Activated naive CD8-positive, alpha-beta T cell treated with anti-CD3 and anti-CD28 coated beads for 36 hours (primary cell): ENCODE results near the gene HYKK. TPM values are rescaled to one million over a fixed set of nuclear protein-coding genes. Genes with fewer than 3 reads are reported as not detected.

Experiments
- DNase-seq: peaks from one replicate; pipeline ENCODE4 v3.0.0; 2021
- H3K27ac Mint-ChIP-seq: one replicate; pipeline ENCODE4 v1.8.0; 2022; ENCODE audit warnings: mild to moderate bottlenecking, moderate library complexity, mixed read lengths
- H3K27me3 Mint-ChIP-seq: one replicate; pipeline ENCODE4 v1.8.0; 2022; ENCODE audit warnings: mild to moderate bottlenecking, mixed read lengths
- H3K36me3 Mint-ChIP-seq: one replicate; pipeline ENCODE4 v1.8.0; 2021; ENCODE audit warnings: mild to moderate bottlenecking, mixed read lengths
- H3K4me1 Mint-ChIP-seq: one replicate; pipeline ENCODE4 v1.8.0; 2021; ENCODE audit warnings: mixed read lengths
- H3K4me3 Mint-ChIP-seq: one replicate; pipeline ENCODE4 v1.8.0; 2022; ENCODE audit warnings: mild to moderate bottlenecking, moderate library complexity, mixed read lengths
- H3K9me3 Mint-ChIP-seq: one replicate; pipeline ENCODE4 v1.8.0; 2022; ENCODE audit warnings: mixed read lengths
- total RNA-seq, 2 experiments: library from RNA; stranded (reverse); gene quantifications; one replicate each; pipeline ENCODE4 v1.2.3, GENCODE V29; 2021

Gene HYKK
- total RNA-seq, 2 experiments from 2014 or later: 1.5 to 2.1 TPM

GRCh38 chr15:78561490-78561889, 54.1 kb downstream of the HYKK start:
- H3K4me1 Mint-ChIP-seq: peaks cover 16% of the 10 kb centered on the region
- peaks cover 7% of the 10 kb centered on the region for H3K36me3 Mint-ChIP-seq
- H3K27me3 Mint-ChIP-seq: peaks cover 38% of the 10 kb centered on the region
- no peaks in the 10 kb centered on the region for H3K9me3 Mint-ChIP-seq
- H3K27ac Mint-ChIP-seq: no peak overlapping the region
- no peak overlapping the region for H3K4me3 Mint-ChIP-seq
- no peak for DNase-seq

- Mint-ChIP-seq H3K4me3 (no peak overlapping the region), H3K36me3 (peaks cover 2% of the 10 kb centered on the region), H3K4me1 (peaks cover 22% of the 10 kb centered on the region), H3K9me3 (no peaks in the 10 kb centered on the region), H3K27ac (no peak overlapping the region), H3K27me3 (peaks cover 50% of the 10 kb centered on the region)
- no peak for DNase-seq
These were observed 55.7 kb downstream of the HYKK start for GRCh38 chr15:78563092-78563491.

GRCh38 chr15:78564743-78565096, 57.3 kb downstream of the HYKK start:
- H3K9me3 Mint-ChIP-seq: no peaks in the 10 kb centered on the region
- peaks cover 2% of the 10 kb centered on the region for H3K36me3 Mint-ChIP-seq
- H3K27ac Mint-ChIP-seq: peak overlapping the region; percentile 65
- H3K4me3 Mint-ChIP-seq: peak overlapping the region; percentile 75
- peaks cover 25% of the 10 kb centered on the region for H3K4me1 Mint-ChIP-seq
- peak; percentile 4 for DNase-seq
- H3K27me3 Mint-ChIP-seq: peaks cover 52% of the 10 kb centered on the region

GRCh38 chr15:78565097-78565950, 57.9 kb downstream of the HYKK start, which contains the start of gene CHRNA5:
CHRNA5 (plus strand) TSS chr15:78565520; CDS start chr15:78565720, 200 bp downstream.
- peaks cover 25% of the 10 kb centered on the region for H3K4me1 Mint-ChIP-seq
- peak within 1 kb of the TSS; percentile 75 for H3K4me3 Mint-ChIP-seq
- H3K9me3 Mint-ChIP-seq: no peaks in the 10 kb centered on the region
- H3K27ac Mint-ChIP-seq: peak within 1 kb of the TSS; percentile 65
- H3K36me3 Mint-ChIP-seq: peaks cover 2% of the 10 kb centered on the region
- peak; percentile 52 for DNase-seq
- H3K27me3 Mint-ChIP-seq: peaks cover 52% of the 10 kb centered on the region

- peaks cover 2% of the 10 kb centered on the region for H3K36me3 Mint-ChIP-seq
- peaks cover 25% of the 10 kb centered on the region for H3K4me1 Mint-ChIP-seq
- peak overlapping the region; percentile 75 for H3K4me3 Mint-ChIP-seq
- H3K27me3 Mint-ChIP-seq: peaks cover 52% of the 10 kb centered on the region
- H3K27ac Mint-ChIP-seq: no peak overlapping the region
- DNase-seq: no peak
- no peaks in the 10 kb centered on the region for H3K9me3 Mint-ChIP-seq
These were observed 58.8 kb downstream of the HYKK start for GRCh38 chr15:78565951-78566774.

- no peaks in the 10 kb centered on the region for H3K9me3 Mint-ChIP-seq
- no peak overlapping the region for H3K4me3 Mint-ChIP-seq
- H3K36me3 Mint-ChIP-seq: no peaks in the 10 kb centered on the region
- H3K4me1 Mint-ChIP-seq: peaks cover 25% of the 10 kb centered on the region
- H3K27me3 Mint-ChIP-seq: peaks cover 47% of the 10 kb centered on the region
- no peak overlapping the region for H3K27ac Mint-ChIP-seq
- no peak for DNase-seq
These were observed 60.2 kb downstream of the HYKK start for GRCh38 chr15:78567531-78567930.

- Mint-ChIP-seq H3K27ac (no peak overlapping the region), H3K9me3 (no peaks in the 10 kb centered on the region), H3K27me3 (peaks cover 29% of the 10 kb centered on the region), H3K4me3 (no peak overlapping the region), H3K36me3 (no peaks in the 10 kb centered on the region), H3K4me1 (peaks cover 15% of the 10 kb centered on the region)
- no peak for DNase-seq
These were observed 63.3 kb downstream of the HYKK start for GRCh38 chr15:78570710-78571109.

GRCh38 chr15:78571382-78571781, 64.0 kb downstream of the HYKK start:
- Mint-ChIP-seq H3K9me3 (no peaks in the 10 kb centered on the region), H3K4me3 (no peak overlapping the region), H3K36me3 (no peaks in the 10 kb centered on the region), H3K4me1 (peaks cover 11% of the 10 kb centered on the region), H3K27ac (no peak overlapping the region), H3K27me3 (peaks cover 24% of the 10 kb centered on the region)
- no peak for DNase-seq

- Mint-ChIP-seq H3K4me3 (no peak overlapping the region), H3K36me3 (no peaks in the 10 kb centered on the region), H3K4me1 (peaks cover 3% of the 10 kb centered on the region), H3K27ac (no peak overlapping the region), H3K27me3 (peaks cover 11% of the 10 kb centered on the region), H3K9me3 (no peaks in the 10 kb centered on the region)
- DNase-seq: no peak
These were observed 66.0 kb downstream of the HYKK start for GRCh38 chr15:78573416-78573815.

- Mint-ChIP-seq H3K4me1 (no peaks in the 10 kb centered on the region), H3K9me3 (no peaks in the 10 kb centered on the region)
These were observed 67.6 kb downstream of the HYKK start for GRCh38 chr15:78574944-78575343.

More at GRCh38 chr15:78574944-78575343, 67.6 kb downstream of the HYKK start:
- DNase-seq: no peak
- H3K4me3 Mint-ChIP-seq: no peak overlapping the region
- peaks cover 4% of the 10 kb centered on the region for H3K27me3 Mint-ChIP-seq
- H3K36me3 Mint-ChIP-seq: no peaks in the 10 kb centered on the region
- H3K27ac Mint-ChIP-seq: no peak overlapping the region

Other genes with a start within 250 kb of the HYKK start
- gene DNAJA4, start 243.0 kb upstream of the HYKK start, total RNA-seq: 10 to 100 TPM; 36.8 to 39.3 TPM
- gene SKIC8, start 208.0 kb upstream of the HYKK start, total RNA-seq: 10 to 100 TPM; 71.9 to 73.8 TPM
- not detected for gene CRABP1, start 167.2 kb upstream of the HYKK start, total RNA-seq
- 10 to 100 TPM; 68.2 to 69.4 TPM for gene IREB2, start 69.4 kb upstream of the HYKK start, total RNA-seq
- 100 to 1,000 TPM; 336 to 338 TPM for gene PSMA4, start 32.9 kb downstream of the HYKK start, total RNA-seq
- gene CHRNA5, start 57.9 kb downstream of the HYKK start, total RNA-seq: 1 to 10 TPM; 6.3 to 7.3 TPM
- not detected for gene CHRNA3, start 113.4 kb downstream of the HYKK start, total RNA-seq
- not detected for gene CHRNB4, start 133.6 kb downstream of the HYKK start, total RNA-seq